ENCODE measurements around the gene RAB44. TPM values are rescaled to one million over a fixed set of nuclear protein-coding genes. Genes with fewer than 3 reads are reported as not detected.

The RAB44 gene
- total RNA-seq, 4 donors from 2014 or later = 0.30 to 1.0 (median 0.63) TPM

DNA sequence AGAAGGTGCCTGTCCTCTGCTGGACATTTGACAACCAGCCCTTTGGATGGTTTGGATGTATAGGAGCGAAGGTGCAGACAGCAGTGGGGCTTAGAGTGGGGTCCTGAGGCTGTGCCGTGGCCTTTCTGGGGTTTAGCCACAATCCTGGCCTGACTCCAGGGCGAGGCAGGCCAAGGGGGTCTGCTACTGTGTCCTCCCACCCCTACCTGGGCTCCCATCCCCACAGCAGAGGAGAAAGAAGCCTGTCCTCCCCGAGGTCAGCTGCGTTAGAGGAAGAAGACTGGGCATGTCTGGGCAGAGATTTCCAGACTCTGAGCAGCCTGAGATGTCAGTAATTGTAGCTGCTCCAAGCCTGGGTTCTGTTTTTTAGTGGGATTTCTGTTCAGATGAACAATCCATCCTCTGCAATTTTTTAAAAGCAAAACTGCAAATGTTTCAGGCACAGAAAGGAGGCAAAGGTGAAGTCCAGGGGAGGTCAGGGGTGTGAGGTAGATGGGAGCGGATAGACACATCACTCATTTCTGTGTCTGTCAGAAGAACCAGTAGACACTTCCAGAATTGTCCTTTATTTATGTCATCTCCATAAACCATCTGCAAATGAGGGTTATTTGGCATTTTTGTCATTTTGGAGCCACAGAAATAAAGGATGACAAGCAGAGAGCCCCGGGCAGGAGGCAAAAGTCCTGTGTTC lies 20.4 kb upstream of the RAB44 start:
- Histone ChIP-seq H3K4me1 (peaks cover 0 to 40% (median 29%) of the 10 kb centered on the region in 4 donors), H3K4me3 (no peak overlapping the region), H3K9me3 (no peaks in the 10 kb centered on the region), H3K27ac (peak overlapping the region; percentile 73 to 100 (median 98)), H3K27me3 (no peaks in the 10 kb centered on the region), H3K36me3 (no peaks in the 10 kb centered on the region)
- DNase-seq (ENCODE audit: low spot score in 2 of 2) = no peak
- TF ChIP-seq EP300 (IDR thresholded peaks at IDR 0.05) = no peak
- TF ChIP-seq POLR2A (IDR thresholded peaks at IDR 0.05) = no peak
- no peak for TF ChIP-seq CTCF (IDR thresholded peaks at IDR 0.05)
- 51% methylated on average over 7 of the region's 7 CpGs for WGBS, 2 donors

DNA sequence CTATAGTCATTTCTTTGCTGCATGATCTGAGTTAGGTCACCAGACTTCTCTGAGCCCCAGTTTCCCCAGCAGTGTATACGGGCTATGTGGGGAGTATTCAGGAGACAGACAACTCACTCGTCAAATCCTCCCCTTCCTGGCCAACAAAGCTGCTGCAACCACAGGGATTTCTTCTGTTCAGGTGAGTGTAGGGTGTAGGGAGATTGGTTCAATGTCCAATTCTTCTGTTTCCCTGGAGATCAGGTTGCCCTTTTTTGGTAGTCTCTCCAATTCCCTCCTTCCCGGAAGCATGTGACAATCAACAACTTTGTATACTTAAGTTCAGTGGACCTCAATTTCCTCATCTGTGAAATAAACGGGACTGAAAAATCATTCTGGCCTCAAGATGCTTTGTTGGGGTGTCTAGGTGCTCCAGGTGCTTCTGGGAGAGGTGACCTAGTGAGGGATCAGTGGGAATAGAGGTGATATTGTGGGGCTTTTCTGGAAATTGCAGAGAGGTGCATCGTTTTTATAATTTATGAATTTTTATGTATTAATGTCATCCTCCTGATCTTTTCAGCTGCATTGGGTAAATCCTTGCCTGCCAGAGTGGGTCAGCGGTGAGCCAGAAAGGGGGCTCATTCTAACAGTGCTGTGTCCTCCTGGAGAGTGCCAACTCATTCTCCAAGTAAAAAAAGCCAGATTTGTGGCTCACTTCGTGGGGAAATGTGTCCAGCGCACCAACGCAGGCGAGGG lies 19.7 kb upstream of the RAB44 start:
- H3K27ac ChIP-seq = peak overlapping the region; percentile 73 to 100 (median 98)
- H3K36me3 ChIP-seq = peaks cover 0 to 5% (median 0%) of the 10 kb centered on the region in 3 donors
- TF ChIP-seq EP300 (IDR thresholded peaks at IDR 0.05) = peak in 1 of 2 donors; percentile 14
- no peak for TF ChIP-seq POLR2A (IDR thresholded peaks at IDR 0.05)
- TF ChIP-seq CTCF (IDR thresholded peaks at IDR 0.05) = no peak
- peaks cover 0 to 48% (median 36%) of the 10 kb centered on the region in 4 donors for H3K4me1 ChIP-seq
- no peak for DNase-seq (ENCODE audit: low spot score in 2 of 2)
- 14 to 20% methylated on average over 10 of the region's 10 CpGs for WGBS, 2 donors
- no peaks in the 10 kb centered on the region for H3K9me3 ChIP-seq
- H3K4me3 ChIP-seq = peak overlapping the region in 3 of 4 donors; percentile 80 to 88 (median 85)
- no peaks in the 10 kb centered on the region for H3K27me3 ChIP-seq

- no peaks in the 10 kb centered on the region for H3K9me3 ChIP-seq
- peaks cover 0 to 12% (median 0%) of the 10 kb centered on the region in 3 donors for H3K36me3 ChIP-seq
- TF ChIP-seq POLR2A (IDR thresholded peaks at IDR 0.05) = peak; percentile 98 to 100
- peak; percentile 8 to 99 for TF ChIP-seq EP300 (IDR thresholded peaks at IDR 0.05)
- peak in 3 of 5 experiments; percentile 14 to 71 (median 60) for TF ChIP-seq CTCF (IDR thresholded peaks at IDR 0.05)
- WGBS, 2 donors = 1 to 2% methylated on average over 26 to 46 of the region's 63 CpGs
- H3K4me1 ChIP-seq = peaks cover 0 to 54% (median 42%) of the 10 kb centered on the region in 4 donors
- H3K27ac ChIP-seq = peak within 1 kb of the TSS; percentile 95 to 100 (median 99)
- H3K27me3 ChIP-seq = no peaks in the 10 kb centered on the region
- peak within 1 kb of the TSS; percentile 80 to 97 (median 86) for H3K4me3 ChIP-seq
- peak; percentile 87 for DNase-seq (ENCODE audit: low spot score in 2 of 2)
Measured at GRCh38 chr6:36678488-36679042, 19.1 kb upstream of the RAB44 start, which contains the start of gene CDKN1A. TSS of gene CDKN1A (plus strand) at chr6:36678714. CDS start at chr6:36684102, 5,388 bp downstream.

GRCh38 chr6:36679043-36679833 lies 18.4 kb upstream of the RAB44 start:
- TF ChIP-seq EP300 (IDR thresholded peaks at IDR 0.05) (peak; percentile 78 to 84), CTCF (IDR thresholded peaks at IDR 0.05) (no peak)
- H3K4me1 ChIP-seq = peaks cover 0 to 57% (median 42%) of the 10 kb centered on the region in 4 donors
- peak overlapping the region; percentile 95 to 100 (median 99) for H3K27ac ChIP-seq
- no peaks in the 10 kb centered on the region for H3K9me3 ChIP-seq
- 0 to 1% methylated on average over 37 to 52 of the region's 61 CpGs for WGBS, 2 donors
- H3K27me3 ChIP-seq = no peaks in the 10 kb centered on the region
- peak overlapping the region; percentile 80 to 97 (median 86) for H3K4me3 ChIP-seq
- peak; percentile 66 to 79 for DNase-seq (ENCODE audit: low spot score in 2 of 2)
- H3K36me3 ChIP-seq = peaks cover 0 to 18% (median 0%) of the 10 kb centered on the region in 3 donors

Measured in tibial nerve (tissue), 4 donors.